NCI-H187 treated with DMSO at 0.1 percent for 48 hours (cell line): Measurements from ENCODE around the gene CHORDC1.
"Not testable (repeated sequence)": the region's sequence is repeated elsewhere in the genome, so short reads cannot be mapped to it uniquely, and the experiment has no call there.

Experiments
- DNase-seq: peaks from one replicate; lab custom pipeline; 2025; lab: John Stamatoyannopoulos, UW

CHORDC1 gene

DNA sequence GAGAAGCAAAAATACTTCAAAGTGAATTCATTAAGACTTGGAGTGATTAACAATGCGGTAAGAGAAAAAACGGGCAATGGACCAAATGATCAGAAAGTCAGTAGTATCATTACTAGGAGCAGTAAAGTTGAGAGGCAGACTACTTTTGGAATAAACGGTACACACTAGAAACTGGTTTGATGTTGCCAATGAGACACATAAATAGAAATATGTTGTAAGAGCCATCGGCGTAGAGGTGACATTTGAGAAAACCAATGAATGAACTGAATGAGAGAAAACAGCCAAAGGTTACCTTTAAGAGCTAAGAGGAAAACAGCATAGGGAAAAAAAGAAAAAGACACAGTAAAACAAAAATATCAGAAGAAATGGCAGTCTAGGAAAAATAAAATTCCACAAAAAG lies 6.2 kb downstream of the CHORDC1 start:
- DNase-seq, result no peak

DNA sequence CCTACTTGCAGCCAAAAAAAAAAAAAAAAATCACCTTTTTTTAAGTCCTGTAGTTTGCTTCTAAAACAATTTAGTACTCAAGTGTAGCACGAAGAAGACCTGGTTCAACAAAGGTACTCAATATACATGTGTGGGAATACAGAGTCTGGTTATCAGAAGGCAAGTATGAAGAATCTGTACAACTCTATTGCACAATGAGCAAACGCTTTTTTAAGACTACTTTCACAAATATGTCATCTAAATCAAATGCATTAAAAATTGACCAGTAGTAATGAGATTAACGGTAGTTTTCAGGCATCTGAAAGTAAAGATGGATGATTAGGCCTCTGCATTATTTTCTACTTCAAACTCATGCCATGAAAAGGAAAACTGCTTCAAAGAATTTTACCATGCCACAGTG lies 9.5 kb downstream of the CHORDC1 start:
- no peak for DNase-seq

DNA sequence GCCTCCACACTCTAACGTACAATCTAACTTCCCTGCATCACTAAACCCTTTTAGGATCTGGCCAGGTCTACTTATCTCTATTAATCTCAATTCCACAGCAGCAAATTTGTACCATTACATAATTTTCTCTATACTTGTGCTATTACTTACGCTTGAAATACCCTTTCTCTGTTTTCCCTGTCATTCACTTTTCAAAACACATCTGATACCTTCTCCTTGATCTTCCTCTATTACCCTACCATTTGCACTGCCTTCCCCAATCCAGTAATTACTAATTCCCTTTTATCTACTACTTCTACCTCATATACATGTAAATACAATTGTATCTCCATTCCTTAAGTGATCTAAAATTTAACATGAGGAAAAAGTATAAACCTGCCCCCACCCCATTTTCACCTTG lies 14.0 kb downstream of the CHORDC1 start:
- DNase-seq, result no peak

DNA sequence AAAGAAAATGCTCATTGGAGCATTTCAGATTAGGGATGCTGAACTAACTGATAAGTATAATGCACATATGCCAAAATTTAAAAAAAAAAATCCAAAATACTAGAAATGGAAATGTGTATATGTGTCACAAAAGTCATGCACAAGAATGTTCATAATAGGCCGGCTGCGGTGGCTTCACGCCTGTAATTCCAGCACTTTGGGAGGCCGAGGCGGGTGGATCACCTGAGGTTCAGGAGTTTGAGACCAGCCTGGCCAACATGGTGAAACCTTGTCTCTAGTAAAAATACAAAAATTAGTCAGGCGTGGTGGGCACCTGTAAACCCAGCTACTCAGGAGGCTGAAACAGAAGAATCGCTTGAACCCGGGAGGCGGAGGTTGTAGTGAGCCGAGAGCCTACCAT lies 14.9 kb downstream of the CHORDC1 start:
- DNase-seq, result not testable (repeated sequence)

DNA sequence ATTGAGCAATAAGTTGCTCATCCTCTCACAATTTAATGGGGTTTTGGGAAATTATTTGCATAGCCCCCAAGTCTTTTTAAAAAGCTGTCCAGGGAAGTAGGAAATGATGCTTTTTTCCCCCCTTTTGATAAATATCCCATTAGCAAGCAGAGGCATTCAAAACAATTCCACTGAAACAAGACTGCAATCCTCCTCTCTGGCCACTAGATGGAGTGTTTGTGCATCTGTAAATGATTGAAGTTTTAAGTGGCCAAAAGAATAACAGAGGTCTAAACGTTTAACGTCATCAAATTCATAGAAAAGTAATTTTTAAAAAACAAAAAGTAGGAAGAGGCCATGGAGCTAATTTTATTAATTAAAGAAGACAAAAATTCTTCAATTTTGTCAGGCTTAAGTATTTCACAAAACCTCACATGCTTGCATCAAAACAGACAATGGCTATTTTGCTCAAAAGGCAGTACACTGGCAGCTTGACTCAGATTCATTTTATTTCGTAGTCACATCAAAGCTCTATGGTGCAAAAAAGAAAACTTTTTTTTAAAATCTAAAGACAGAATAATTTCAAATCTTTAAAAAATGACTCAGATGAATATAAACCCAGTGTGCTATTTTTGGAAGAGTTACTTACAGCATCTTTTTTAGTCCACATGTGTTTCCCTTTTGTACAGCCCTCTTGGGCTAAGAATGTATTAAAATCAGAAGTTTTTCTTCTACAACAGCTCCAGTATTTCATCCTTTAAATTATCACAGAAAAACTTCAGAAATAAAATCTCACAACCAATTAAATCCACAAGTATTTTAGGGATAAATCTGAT lies 17.8 kb downstream of the CHORDC1 start:
- DNase-seq, result peak; percentile 18

DNA sequence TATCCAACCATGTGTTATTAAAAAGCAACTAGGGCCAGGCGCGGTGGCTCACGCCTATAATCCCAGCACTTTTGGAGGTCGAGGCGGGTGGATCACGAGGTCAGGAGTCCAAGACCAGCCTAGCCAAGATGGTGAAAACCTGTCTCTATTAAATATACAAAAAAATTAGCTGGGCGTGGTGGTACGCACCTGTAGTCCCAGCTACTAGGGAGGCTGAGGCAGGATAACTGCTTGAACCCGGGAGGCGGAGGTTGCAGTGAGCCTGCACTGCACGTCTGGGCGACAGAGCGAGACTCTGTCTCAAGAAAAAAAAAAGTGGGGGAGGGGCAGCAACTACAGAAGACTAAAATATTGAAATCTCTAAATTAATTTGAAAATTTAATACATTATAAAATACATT lies 18.4 kb downstream of the CHORDC1 start:
- no peak for DNase-seq

DNA sequence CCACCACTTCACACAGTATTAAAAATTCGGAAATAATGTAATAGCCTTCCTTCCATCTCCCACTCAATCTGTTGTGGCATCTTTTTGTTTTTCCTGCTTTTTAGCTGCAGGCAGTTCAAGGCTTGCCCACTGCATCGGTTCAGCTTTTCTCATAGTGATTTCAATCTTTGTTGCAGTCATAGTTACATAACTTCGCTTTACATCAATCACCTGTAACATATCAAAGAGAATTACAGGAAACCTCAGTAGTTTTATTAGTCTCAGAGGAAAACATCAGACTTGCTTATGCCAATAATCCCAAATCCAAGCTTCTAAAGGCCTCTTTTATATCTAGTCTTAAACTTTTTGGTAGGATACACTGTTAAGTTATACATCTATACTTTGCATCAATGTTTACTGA lies 20.5 kb downstream of the CHORDC1 start:
- no peak for DNase-seq

DNA sequence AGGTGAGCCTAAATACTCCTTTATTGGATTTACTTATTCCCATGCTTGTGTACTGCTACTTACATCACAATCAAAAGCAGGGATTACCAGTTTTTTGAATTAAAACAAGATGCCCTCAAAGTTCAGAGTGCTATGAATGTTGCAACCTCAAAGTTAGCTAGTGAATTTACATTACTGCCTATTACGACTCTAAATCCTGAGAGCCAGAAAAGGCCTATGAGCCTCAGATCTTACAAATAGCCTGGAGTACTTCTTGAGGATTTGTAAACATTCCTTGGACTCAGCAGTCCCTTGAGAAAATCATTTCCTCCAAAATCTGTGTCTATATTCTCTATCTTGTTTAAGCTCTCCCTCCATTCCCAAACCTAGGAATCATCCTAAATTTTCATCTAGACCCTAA lies 25.5 kb downstream of the CHORDC1 start:
- DNase-seq, result no peak

DNA sequence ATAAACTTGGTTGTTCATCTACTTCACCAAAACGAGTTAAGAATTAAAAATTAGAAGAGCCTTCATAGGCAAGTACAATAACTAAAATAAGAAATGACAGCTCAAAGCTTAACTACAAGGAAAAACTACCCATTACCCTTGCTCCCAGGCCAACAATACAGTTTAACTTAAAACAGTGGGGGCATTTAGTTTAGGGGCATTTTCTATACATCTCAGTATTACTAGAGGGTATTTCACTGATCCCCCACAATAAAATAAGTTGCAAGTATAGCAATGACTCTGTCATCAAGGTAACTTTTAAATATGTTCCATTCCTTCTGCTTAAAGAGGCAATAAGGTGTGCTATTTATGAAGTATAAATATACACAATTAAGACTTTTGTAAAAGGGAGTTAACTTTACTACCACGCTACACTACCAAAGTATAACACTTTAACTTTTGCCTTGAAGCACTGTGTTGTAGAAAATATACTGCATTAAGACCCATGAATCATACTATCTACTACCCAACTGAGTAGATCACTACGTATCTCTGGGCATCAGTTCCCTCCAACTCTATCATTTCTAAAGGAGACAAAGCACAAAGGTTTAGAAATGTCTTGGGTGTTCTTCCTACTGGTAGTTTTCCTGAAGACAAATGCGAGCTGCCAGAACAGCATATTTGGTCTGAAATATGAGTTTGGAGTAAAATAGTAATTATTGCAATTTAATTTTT lies 29.8 kb downstream of the CHORDC1 start:
- no peak for DNase-seq

DNA sequence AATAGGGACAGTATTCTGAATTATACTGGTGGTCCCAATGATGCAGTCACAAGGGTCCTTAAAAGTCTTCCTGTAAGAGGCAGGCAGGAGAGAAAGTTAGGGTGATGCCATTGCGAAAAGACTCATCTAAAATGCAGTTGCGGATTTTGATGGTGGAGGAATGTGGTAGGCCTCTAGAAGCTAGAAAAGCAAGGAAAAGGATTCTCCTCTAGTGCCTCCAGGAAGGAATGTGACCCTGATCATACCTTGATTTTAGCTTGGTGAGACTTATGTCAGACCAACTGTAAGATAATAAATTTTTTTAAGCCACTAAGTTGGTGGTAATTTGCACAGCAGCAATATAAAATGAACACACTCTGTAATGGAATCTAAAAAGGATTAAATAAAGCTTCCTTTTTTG lies 33.8 kb downstream of the CHORDC1 start:
- no peak for DNase-seq

DNA sequence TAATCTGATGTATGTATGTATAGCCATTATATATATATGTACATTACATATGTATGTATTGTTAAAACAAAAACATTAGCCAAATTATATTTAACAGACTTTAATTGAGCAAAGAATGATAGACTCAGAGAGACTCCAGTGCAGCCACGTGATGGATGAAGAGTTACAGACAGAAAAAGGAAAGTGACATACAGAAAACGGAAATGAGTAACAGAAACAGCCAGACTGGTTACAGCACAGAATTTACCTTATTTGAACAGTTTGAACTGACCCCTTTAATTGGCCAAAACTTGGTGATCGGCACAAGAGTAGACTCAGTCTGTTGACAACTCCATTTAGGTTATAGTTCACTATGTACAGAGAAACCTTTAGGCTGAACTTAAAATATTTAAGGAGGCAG lies 35.0 kb downstream of the CHORDC1 start:
- no peak for DNase-seq

DNA sequence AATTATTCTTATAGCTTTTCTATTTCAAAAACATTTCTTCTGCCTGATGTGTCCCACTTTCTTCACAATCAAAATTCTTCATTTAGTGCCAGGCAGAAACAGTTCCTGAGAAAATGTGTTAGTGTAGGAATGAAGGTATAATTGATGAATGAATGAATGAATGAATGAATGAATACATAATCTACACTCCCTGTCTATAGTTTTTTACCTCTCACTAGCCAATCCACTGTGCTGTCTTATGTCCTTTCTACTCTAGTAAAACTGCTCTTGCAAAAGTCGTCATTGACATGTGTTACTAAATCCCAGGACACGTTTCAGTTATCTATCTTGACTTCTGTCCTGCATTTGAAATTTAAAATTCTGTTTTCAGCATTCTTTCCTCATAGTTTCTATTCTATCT lies 42.9 kb downstream of the CHORDC1 start:
- no peak for DNase-seq

DNA sequence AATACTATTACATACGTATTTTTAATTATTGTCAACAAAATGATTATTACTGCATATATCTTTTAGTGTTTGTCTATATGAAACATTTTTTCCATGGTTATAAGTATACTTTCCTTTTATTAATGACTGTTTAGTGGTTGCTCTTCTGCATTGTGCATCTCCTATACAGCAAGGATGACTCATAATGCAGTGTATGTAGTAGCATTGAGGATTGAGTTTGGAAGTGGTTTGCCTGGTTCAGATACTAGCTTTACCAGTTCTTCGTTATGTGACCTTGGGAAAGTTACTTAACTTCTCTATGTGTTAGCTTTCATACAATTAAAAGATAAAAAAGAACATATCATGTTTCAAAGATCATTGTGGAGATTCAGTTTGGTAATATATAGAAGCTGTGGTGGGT lies 44.1 kb downstream of the CHORDC1 start:
- no peak for DNase-seq

DNA sequence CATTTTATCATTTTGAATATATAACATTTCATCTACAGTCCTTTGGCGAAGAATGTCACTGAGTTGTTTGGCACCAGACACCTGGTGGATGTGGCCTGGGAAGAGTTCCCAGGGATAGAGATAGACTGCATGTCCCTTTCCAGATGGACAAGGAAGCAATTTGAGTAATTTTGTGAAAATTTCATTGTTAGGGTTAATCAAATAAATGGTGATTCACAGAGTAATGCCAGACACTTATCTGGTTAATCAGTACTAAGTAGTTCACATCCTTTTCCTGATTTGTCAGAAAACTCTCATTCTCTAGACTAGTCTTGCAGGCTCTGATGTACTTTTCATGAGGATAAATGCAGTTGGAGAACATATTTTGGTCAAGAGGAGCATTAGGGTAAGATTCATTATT lies 46.8 kb downstream of the CHORDC1 start:
- DNase-seq, result no peak

DNA sequence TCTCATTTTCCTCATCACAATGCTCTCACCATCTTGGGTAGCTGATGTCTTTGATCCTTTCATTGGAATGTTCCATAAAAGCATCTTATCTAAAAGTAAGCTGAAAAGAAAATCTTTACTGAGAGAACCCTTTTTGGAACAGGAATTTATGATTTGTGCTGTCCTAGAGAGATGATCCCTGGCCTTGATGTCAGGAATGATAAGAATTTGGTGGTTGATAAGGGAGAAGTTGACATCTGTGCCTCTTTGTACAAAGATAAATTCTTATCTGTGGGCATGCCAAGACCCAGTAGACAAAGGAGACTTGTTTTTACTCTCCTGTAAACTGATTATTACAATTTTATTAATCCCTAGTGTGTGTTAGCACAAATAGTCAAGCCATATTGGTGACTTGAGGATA lies 51.5 kb downstream of the CHORDC1 start:
- DNase-seq, result no peak

DNA sequence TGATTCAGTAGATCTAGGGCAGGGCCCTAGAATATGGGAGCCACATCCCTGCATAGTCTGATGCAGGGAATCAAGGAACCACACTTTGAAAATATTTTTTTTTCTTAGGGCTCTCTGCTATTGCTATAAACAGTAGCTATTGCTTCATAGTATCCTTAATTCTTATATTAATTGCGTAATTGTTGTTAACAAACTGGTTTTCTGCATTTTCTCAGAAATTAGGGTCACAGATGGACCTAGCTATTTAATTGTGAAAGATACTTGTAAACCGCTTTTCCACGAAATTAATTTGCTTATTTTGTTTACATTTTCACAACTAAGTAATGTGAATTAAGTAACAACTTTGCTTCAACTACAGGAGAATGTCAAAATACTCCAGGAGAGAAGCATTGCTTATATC lies 54.3 kb downstream of the CHORDC1 start:
- DNase-seq, result no peak

DNA sequence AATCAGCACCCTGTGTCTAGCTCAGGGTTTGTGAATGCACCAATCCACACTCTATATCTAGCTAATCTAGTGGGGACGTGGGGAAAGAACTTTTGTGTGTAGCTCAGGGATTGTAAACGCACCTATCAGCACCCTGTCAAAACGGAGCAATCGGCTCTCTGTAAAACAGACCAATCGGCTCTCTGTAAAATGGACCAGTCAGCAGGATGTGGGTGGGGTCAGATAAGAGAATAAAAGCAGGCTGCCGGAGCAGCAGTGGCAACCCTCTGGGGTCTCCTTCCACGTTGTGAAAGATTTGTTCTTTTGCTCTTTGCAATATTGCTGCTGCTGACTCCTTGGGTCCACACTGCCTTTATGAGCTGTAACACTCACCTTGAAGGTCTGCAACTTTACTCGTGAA lies 55.1 kb downstream of the CHORDC1 start:
- DNase-seq, result not testable (repeated sequence)

DNA sequence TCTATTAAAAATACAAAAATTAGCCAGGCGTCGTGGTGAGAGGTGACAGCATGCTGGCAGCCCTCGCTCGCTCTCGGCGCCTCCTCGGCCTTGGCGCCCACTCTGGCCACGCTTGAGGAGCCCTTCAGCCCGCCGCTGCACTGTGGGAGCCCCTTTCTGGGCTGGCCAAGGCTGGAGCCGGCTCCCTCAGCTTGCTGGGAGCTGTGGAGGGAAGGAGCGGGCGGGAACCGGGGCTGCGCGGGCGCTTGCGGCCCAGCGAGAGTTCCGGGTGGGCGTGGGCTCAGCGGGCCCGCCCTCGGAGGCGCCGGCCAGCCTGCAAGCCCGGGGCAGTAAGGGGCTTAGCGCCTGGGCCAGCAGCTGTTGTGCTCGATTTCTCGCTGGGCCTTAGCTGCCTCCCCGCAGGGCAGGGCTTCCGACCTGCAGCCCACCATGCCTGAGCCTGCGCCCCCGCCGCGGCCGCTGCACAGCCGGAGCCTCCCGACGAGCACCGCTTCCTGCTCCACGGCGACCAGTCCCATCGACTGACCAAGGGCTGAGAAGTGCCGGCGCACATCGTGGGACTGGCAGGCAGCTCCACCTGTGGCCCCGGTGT lies 55.8 kb downstream of the CHORDC1 start:
- not testable (repeated sequence) for DNase-seq
